Measurements from ENCODE around the gene TERB1.

Gene TERB1

DNA sequence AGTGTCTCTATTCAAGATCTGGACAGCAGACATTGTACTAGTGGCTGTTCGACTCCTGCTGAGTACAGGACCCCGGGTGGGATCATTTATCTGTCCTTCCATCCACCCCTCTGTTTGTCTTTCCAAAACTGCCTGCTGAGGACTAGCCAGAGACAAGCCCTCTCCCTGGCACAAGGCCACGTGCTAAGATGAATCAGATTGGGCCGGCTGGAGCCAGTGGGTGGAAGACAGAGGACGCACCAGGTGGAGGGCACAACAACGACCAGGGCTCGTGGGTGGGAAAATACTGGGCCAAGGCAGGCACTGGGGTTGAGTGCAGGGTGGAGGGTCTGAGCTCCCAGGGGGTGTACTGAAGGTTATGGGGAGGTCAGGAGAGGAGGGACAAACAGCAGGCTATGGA, 41.4 kb upstream of the TERB1 start:
- no peak for DNase-seq (ENCODE audit: insufficient read length, low spot score)
- TF ChIP-seq, protein P1, sequence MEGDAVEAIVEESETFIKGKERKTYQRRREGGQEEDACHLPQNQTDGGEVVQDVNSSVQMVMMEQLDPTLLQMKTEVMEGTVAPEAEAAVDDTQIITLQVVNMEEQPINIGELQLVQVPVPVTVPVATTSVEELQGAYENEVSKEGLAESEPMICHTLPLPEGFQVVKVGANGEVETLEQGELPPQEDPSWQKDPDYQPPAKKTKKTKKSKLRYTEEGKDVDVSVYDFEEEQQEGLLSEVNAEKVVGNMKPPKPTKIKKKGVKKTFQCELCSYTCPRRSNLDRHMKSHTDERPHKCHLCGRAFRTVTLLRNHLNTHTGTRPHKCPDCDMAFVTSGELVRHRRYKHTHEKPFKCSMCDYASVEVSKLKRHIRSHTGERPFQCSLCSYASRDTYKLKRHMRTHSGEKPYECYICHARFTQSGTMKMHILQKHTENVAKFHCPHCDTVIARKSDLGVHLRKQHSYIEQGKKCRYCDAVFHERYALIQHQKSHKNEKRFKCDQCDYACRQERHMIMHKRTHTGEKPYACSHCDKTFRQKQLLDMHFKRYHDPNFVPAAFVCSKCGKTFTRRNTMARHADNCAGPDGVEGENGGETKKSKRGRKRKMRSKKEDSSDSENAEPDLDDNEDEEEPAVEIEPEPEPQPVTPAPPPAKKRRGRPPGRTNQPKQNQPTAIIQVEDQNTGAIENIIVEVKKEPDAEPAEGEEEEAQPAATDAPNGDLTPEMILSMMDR (IDR thresholded peaks at IDR 0.05; ENCODE audit: insufficient read depth, missing control alignments): no peak
- no peak for FAIRE-seq

DNA sequence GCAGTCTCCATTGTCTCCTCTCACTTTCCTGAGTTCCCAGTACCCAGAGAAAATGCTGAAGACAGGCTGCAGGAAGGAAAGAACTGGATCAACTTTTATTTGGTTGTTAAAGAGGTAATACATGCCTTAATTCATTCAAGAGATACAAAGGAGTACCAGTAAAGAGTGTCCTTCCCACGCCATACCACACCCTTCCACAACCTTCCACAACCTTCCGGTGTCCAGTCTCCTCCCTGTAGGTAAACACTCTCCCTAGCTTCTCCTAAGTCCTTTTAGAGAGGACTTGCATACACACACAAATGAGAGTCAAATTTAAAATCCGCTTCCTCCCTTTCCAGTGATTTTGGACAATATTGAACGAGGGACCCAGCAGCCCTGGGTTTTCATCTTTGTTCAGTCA, 40.0 kb upstream of the TERB1 start:
- FAIRE-seq: no peak
- TF ChIP-seq, protein P1 (IDR thresholded peaks at IDR 0.05; ENCODE audit: insufficient read depth, missing control alignments): no peak
- DNase-seq (ENCODE audit: insufficient read length, low spot score): no peak

DNA sequence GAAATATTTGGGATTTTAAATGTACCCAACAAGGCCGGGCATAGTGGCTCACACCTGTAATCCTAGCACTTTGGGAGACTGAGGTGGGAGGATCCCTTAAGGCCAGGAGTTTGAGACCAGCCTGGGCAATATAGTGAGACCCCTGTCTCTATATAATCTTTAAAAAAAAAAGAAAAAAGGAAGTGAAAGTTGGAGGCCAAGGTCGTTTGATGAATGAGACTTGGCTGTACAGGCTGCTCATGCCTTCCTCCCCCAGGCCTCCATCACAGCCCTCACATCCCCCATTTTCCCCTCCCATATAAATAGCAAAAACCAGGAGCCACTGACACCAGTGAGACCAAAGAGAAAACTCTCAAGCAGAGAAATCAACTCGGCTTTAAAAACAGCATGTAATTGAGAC, 39.5 kb upstream of the TERB1 start:
- TF ChIP-seq, protein P1 (IDR thresholded peaks at IDR 0.05; ENCODE audit: insufficient read depth, missing control alignments): no peak
- FAIRE-seq (no peak), DNase-seq (ENCODE audit: insufficient read length, low spot score) (no peak)

DNA sequence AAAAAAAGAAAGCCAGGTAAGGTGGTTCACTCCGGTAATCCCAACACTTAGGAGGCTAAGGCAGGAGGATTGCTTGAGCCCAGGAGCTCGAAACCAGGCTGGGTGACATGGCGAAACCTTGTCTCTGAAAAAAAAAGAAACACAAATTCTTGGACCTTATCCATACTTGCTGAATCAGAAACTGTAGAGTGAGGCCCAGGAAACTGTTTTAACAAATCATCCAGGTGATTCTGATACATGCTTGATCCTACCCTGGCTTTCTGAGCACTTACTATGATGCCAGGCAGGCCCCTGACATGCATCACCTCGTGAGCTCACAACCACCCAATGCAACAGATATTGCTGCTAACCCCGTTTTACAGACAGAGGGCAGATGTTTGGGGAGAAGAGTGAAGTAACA, 33.4 kb upstream of the TERB1 start:
- DNase-seq (ENCODE audit: insufficient read length, low spot score) (no peak), FAIRE-seq (no peak)
- TF ChIP-seq, protein P1 (IDR thresholded peaks at IDR 0.05; ENCODE audit: insufficient read depth, missing control alignments): no peak

DNA sequence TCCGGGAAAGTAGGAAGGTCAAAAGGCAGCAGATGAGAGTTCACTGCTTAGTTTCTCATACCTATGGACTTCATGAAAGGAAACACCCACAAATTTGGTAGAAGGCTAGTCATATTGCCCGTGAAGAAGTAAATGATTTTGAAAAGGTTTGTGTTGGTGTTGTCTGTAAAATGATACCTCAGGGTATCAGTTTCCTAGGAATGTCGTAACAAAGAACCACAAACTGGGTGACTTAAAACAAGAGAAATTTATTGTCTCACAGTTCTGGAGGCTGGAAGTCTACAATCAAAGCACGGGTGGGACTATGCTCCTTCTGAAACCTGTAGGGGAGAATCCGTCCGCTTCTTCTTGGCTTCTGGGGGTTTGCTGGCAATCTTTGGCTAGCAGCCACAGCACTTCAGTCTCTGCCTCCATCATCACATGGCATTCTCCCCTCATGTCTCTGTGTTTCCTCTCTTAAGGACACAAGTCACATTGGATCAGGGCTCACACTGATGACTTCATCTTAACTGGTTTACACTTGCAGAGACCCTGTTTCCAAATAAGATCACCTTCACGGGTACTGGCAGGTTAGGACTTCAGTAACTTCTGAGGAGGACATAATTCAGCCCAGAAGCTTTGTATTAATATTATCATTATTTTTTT, 31.4 kb upstream of the TERB1 start:
- TF ChIP-seq, protein P1 (IDR thresholded peaks at IDR 0.05; ENCODE audit: insufficient read depth, missing control alignments): no peak
- DNase-seq (ENCODE audit: insufficient read length, low spot score) (no peak), FAIRE-seq (no peak)

DNA sequence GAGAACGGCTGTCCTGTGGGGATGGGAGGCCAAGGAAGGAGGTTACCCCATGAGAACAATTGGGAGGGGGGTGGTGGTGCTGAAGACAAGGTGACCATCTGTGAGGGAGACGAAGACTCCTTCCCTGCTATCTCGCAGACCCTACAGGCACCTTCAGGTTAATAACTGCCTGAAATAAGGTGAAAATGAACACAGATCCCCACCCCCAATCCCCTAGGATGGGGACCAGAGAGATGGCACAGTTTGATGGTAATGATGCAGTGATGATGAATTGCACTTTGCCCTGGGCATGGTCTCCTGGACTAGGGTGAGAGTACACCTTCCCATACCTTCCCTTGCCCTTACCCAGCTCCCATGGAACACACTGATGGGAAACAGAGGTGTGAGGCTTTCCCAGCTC, 30.8 kb upstream of the TERB1 start:
- no peak for DNase-seq (ENCODE audit: insufficient read length, low spot score)
- no peak for FAIRE-seq

More for the DNA sequence above, 30.8 kb upstream of the TERB1 start:
- TF ChIP-seq, protein P1 (IDR thresholded peaks at IDR 0.05; ENCODE audit: insufficient read depth, missing control alignments): no peak

All from D721Med (cell line).